Hematopoietic multipotent progenitor cell treated with erythropoietin and hydrocortisone succinate and interleukin-3 and kit ligand, for 17 days (in vitro differentiated cells): ENCODE data around the gene TREH.
A peak's percentile ranks its signal among the peaks of the same experiment; 100 is the strongest.
"Not testable (repeated sequence)": the region's sequence is repeated elsewhere in the genome, so short reads cannot be mapped to it uniquely, and the experiment has no call there.

Experiments used
- DNase-seq: peaks from one replicate; pipeline ENCODE4 v3.0.0-alpha.2; 2015; ENCODE audit warnings: low spot score

Gene TREH

DNA sequence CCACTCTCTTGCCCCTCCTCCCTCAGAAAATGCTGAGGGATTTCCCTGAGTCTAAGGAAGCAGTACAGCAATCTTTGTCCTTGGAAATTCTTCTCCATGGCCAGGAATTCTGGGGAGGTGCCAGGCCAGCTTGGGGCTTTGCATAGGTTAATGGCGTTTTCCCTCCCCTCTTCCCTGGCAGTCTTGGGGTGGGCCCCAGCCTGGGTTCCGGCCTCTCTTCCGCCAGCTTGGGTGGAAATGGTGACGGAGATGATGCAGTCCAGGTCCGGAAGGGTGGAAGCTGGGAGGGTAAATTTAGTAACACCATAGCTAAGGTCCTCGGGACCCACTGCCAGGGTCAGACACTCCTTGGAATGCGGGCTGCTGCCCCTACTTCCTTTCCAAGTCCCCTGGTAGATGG lies 67.1 kb downstream of the TREH start:
- DNase-seq, result no peak

DNA sequence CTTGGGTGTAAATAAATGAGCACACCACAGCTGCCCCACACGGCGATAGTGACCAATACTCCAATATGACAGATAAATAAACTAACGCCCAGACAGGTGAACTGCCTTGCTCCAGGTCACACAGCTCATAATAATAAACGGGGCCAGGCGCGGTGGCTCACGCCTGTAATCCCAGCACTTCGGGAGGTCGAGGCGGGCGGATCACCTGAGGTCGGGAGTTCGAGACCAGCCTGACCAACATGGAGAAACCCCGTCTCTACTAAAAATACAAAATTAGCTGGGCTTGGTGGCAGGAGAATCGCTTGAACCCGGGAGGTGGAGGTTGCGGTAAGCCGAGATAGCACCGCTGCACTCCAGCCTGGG lies 68.0 kb downstream of the TREH start:
- DNase-seq, result not testable (repeated sequence)

DNA sequence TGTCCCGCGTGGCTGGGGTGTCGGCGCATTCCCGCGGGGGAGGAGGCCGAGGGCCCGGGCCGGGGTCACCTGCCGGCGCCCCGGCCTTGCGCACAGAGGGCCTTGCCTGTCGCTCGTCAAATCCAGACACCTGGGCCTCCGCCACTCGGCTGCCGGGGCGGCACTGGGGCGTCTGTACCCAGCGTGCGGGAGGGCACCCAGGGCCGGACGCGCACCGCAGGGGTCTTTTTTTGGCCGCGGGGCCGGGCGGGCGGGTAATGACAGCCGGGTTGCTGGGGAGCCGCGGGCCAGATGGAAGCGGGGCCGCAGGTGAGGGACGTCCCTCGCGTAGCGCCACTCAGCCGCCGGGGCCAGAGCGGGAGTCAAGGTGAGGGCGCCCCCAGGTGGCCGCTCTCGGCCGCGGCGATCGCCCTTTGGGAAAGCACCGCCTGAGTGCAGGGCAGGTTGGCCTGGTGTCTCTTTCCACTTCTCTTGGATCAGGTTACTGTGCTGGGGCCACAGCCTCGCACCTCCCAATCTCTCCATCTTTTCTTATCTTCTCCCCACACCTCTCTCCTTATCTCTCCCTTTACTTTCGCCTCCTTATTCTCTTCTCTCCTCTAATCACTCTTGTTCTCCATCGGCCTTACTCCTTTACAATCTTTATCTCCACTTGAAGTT lies 68.5 kb downstream of the TREH start:
- peak; percentile 57 for DNase-seq

DNA sequence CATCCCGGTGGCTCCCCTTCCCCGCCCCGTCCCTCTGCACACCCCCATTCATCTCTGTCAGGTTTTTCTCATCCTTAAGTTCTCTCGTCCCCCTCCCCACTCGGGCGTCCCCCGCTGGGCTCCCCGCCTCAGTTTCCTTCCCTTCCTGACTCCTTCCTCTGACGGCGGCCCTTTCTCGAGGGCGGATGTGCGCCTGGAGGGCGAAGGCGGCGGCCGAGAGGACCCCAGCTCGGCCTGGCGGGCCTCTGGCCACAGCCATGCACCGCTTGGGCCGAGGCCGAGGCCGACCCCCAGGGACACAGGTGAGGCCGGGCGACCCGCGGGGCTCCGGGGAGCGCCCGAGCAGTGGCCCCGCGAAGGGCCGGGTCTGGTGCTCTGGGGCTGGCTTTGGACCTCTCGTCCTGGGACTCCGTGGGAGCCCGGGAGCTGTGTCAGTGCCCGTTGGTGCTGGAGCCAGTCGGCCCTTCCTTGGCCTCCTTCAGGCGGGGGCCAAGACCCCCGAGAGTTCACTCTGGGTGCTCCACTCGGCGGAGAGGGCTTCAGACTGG lies 69.2 kb downstream of the TREH start:
- no peak for DNase-seq

DNA sequence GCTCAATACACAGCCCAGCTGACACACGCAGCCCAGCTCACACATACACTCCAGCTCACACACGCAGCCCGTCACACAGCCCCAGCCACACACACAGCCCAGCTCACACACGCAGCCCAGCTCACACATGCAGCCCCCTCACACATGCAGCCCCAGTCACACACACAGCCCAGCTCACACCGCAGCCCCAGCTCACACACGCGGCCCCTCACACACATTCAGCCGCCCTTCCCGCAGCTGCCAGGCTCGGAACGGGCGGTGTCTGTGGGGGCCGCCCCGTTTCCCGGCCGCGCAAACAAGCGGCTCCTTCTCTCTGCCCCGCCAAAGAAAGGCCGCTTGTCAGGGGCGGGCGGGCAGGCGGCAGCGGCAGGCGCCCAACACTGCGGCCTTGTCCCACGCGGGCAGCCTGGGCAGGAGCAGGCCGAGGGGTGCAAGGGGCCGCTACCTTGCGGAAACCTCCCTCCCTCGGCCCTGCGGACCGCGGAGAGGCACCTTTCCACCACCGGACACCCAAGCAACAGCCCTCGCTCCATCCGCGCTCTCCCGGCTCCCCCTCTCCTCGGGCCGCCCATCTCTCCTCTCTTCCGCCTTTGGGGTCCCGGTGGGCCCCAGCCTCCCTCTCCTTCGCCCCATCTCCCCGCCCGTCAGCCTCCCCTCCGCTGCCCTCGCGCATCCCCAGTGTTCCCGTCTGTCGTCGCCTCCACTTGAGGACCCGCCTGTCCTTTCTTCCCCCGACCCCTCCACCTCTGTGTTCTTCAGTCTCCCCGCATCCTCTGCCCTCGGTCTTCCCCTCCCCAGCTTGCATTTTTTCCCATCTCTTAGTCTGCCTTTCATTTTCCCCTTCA lies 69.8 kb downstream of the TREH start:
- no peak for DNase-seq

DNA sequence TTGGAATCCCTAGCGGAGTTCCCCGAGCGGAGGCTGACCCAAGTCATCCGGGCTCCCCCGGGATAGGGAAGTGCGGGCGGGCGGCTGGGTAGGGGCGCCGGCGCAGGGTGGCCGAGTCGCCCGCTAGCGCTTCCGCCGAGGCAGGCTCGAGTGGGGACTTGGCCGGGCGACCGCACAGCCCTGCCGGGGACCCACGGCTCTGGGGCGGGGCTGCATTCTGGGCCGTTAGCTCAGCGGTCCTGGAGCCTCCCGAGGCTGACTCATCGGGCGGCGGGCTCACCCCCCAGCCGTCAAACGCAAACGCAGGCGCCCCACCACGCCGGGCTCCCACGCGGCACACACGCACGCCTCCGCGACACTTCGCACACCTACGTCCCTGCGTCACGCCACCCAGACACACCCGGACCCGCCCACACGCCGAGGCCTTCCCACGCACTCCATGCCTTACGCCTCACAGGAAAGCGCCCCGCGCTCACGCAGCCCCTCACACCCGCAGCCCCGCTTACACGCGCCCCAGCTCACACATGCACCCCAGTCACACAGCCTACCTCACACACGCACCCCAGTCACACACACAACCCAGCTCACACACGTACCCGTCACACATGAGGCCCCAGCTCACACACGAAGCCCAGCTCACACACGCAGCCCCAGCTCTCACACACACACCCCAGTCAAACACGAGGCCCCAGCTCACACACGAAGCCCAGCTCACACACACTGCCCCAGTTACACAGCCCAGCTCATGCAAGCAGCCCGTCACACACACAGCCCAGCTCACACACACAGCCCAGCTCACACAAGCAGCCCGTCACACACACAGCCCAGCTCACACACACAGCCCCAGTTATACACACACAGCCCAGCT lies 70.9 kb downstream of the TREH start:
- DNase-seq, result no peak

DNA sequence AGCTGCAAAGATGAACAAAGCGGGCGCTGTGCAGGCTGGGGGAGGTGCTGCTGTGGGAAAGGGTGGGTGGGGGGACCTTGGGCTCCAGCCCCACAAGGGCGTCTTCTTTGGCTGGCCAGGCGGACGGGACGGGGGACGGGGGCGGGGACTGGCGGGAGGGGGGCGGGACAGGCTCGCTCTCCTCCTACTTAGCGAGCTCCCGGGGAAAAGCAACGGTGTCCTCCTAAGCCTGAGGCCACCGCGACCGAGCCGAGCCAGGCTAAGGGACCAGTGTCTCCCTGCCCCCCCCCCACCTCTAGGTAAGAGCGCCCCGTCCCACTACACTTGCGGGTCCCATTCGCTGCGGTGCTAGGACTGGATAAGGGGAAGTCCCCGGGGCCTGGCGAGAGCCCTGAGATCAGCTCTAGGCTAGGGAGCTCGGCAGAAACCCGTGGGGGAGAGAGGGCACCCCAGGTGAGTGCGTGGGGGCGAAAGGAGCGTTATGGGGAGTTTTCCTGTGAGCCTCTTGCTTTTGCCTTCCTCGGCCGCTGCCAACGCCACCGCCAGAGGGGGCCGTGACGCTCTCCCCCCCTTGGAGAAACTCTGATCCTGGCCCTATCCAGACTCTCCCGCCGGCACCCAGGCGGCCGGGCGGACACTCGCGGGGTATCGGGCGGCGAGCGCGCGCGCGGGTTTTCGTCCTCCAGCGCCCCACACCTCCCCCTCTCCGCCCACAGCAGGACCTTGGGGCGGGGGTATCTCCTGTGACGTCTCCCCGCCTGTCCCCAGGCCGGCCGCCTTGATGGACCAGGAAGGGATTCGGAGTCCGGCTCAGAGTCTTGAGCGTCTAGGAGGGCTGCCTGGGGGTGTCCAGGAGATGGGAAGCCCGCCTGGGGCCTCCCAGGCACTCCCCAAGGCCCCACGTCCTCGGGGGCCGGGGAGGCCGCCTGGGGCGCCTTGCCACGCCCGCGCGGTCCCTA lies 71.8 kb downstream of the TREH start, which contains the start of gene PHLDB1:
Gene PHLDB1, plus strand, starts transcription at position 215 of the 959 bp plus-strand sequence. CDS start 6,222 bp downstream, outside the sequence.
- no peak for DNase-seq
